T-cell (primary cell): ENCODE data around the gene HBD. TPM values are rescaled to one million over a fixed set of nuclear protein-coding genes. Genes with fewer than 3 reads are reported as not detected.

Experiments
- ATAC-seq, 4 experiments: fragments of 200-7000 bp in 3 of 4; fragments of 150-1000 bp in 1 of 4; cut with Tn5 transposase; replicated peaks in 1 of 4; 1 replicate in 3 of 4; 2 replicates in 1 of 4; pipeline ENCODE4 v1.10.0; 2021; ENCODE audit warnings: moderate library complexity in 3 of 4, mild to moderate bottlenecking in 2 of 4, moderate number of reproducible peaks in 1 of 4
- CTCF ChIA-PET, 2 donors: fragments of 300-600 bp; sonication (Branson Sonifier 250); formaldehyde crosslinking; loops; one replicate each; lab custom pipeline; 2022; ENCODE audit warnings: antibody characterized with exemption in 2 of 2; lab: Charles Lee
- POLR2A ChIA-PET, 2 donors: fragments of 300-600 bp; sonication (Branson Sonifier 250); formaldehyde crosslinking; loops; one replicate each; lab custom pipeline; 2022; ENCODE audit warnings: antibody characterized with exemption in 2 of 2; lab: Charles Lee
- DNase-seq, 35 experiments: peaks; one replicate each; pipeline versions ENCODE4 v3.0.0 to v3.0.0-alpha.2; 2013 to 2023
- H3K27ac ChIP-seq: one replicate; pipeline ENCODE4 v1.5.1; 2013; ENCODE audit warnings: low read length
- H3K27me3 ChIP-seq, 2 experiments: replicated peaks in 1 of 2; 1 replicate in 1 of 2; 2 replicates in 1 of 2; pipeline versions ENCODE4 v1.6.1 to v1.7.0; 2013; ENCODE audit warnings: low read length in 1 of 2, mixed read lengths in 1 of 2; ENCODE audit not compliant: control insufficient read depth in 2 of 2, insufficient read depth in 2 of 2; ENCODE audit errors: extremely low read depth in 1 of 2
- H3K36me3 ChIP-seq, 2 donors: 1 replicate in 1 of 2; 2 replicates in 1 of 2; pipeline versions ENCODE4 v1.6.1 to v1.7.0; 2013; ENCODE audit warnings: low read length in 1 of 2; ENCODE audit not compliant: control insufficient read depth in 2 of 2, insufficient read depth in 1 of 2; ENCODE audit errors: extremely low read depth in 1 of 2
- H3K4me1 ChIP-seq, 2 experiments: 1 replicate in 1 of 2; 2 replicates in 1 of 2; pipeline versions ENCODE4 v1.6.1 to v1.7.0; 2013; ENCODE audit warnings: low read length in 2 of 2, mixed read lengths in 1 of 2; ENCODE audit not compliant: insufficient read depth in 2 of 2, control insufficient read depth in 1 of 2; ENCODE audit errors: extremely low read depth in 1 of 2
- H3K4me3 ChIP-seq, 2 donors: 1 replicate in 1 of 2; 2 replicates in 1 of 2; pipeline versions ENCODE4 v1.5.1 to v1.7.0; 2013; ENCODE audit warnings: mild to moderate bottlenecking in 2 of 2, low read length in 1 of 2, moderate library complexity in 1 of 2; ENCODE audit not compliant: control insufficient read depth in 1 of 2; ENCODE audit errors: extremely low read depth in 1 of 2
- H3K9me3 ChIP-seq: 2 replicates; pipeline ENCODE4 v1.7.0; 2013
- H3K27ac Mint-ChIP-seq, 2 donors: one replicate each; pipeline ENCODE4 v1.8.0; 2020 to 2021; ENCODE audit warnings: mild to moderate bottlenecking in 2 of 2, mixed read lengths in 2 of 2
- H3K27me3 Mint-ChIP-seq, 2 donors: one replicate each; pipeline ENCODE4 v1.8.0; 2021 to 2022; ENCODE audit warnings: mixed read lengths in 2 of 2
- H3K36me3 Mint-ChIP-seq: one replicate; pipeline ENCODE4 v1.8.0; 2021; ENCODE audit warnings: mixed read lengths
- H3K4me1 Mint-ChIP-seq, 3 donors: one replicate each; pipeline ENCODE4 v1.8.0; 2020 to 2022; ENCODE audit warnings: mixed read lengths in 3 of 3, mild to moderate bottlenecking in 1 of 3
- H3K4me3 Mint-ChIP-seq, 3 donors: one replicate each; pipeline ENCODE4 v1.8.0; 2020 to 2022; ENCODE audit warnings: mild to moderate bottlenecking in 3 of 3, mixed read lengths in 3 of 3, moderate library complexity in 3 of 3
- H3K9me3 Mint-ChIP-seq, 3 donors: one replicate each; pipeline ENCODE4 v1.8.0; 2020 to 2022; ENCODE audit warnings: mixed read lengths in 3 of 3
- WGBS: methylation state at CpG from one replicate; pipeline ENCODE4 v1.1.5; 2013; ENCODE audit warnings: missing lambda C conversion rate; ENCODE audit not compliant: insufficient coverage; 5-methylcytosine and 5-hydroxymethylcytosine counted together
- total RNA-seq, 35 experiments: library from RNA in 6 of 35; stranded (reverse) in 6 of 35; fragments of 120-200 nt in 1 of 35; gene quantifications; one replicate each; pipeline versions ENCODE4 v1.2.1 to v1.2.4 and lab custom pipeline; 2013 to 2026

HBD gene
- total RNA-seq, 5 donors from 2014 or later (not counting 1 experiment from before 2014, with no cell fraction given): 0.72 to 1.9 TPM; not detected in 3

DNA sequence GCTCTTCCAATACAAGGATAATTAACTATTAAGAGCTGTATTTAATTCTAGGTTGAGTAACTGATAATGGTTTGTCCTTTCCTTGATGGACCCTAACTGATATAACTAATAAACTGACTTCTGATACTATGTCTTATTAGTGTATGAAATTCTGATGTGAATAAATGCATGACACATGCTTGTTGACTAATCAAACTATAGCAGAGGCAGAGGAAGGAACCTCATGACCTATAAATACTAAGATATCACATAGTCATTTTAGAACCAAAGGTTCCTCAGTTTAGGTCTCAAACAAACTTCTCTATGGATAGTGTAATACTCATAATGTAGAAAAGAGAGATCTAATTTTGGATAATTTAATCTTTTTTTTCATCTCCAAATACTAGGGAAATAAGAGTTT lies 4.8 kb upstream of the HBD start:
- Mint-ChIP-seq H3K27ac (no peak overlapping the region), H3K4me3 (no peak overlapping the region), H3K4me1 (peaks cover 0 to 5% (median 2%) of the 10 kb centered on the region in 3 donors), H3K9me3 (no peaks in the 10 kb centered on the region), H3K36me3 (no peaks in the 10 kb centered on the region), H3K27me3 (peaks cover 2 to 11% of the 10 kb centered on the region in 2 donors)
- ATAC-seq (no peak), DNase-seq (no peak)
- Histone ChIP-seq H3K4me1 (peaks cover 0 to 3% of the 10 kb centered on the region in 2 experiments), H3K9me3 (no peaks in the 10 kb centered on the region), H3K4me3 (no peak overlapping the region), H3K36me3 (no peaks in the 10 kb centered on the region), H3K27ac (no peak overlapping the region), H3K27me3 (no peaks in the 10 kb centered on the region)
- ChIA-PET CTCF (no interaction called here), POLR2A (no interaction called here)

DNA sequence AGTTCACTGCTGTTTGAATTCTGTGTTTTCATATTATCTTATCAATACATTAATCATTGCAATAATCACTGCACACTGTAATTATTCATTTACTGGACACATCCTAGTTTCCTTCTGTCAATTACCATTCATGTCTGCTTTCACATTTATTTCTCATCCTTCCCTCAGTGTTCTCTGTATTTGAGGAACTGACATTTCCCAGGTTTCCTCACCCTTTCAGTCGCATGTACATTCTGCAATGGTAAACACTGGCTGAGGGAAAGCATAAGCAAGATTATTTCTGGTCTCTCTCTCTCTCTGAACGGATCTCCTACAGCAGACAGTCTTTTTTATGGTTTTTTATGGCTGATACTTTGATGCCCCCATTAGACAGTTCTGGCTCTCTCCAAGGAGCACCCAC lies 4.2 kb upstream of the HBD start:
- H3K4me3 ChIP-seq: no peak overlapping the region
- H3K27me3 Mint-ChIP-seq: peaks cover 2 to 11% of the 10 kb centered on the region in 2 donors
- H3K36me3 ChIP-seq: no peaks in the 10 kb centered on the region
- no peaks in the 10 kb centered on the region for H3K27me3 ChIP-seq
- ATAC-seq: no peak
- H3K36me3 Mint-ChIP-seq: no peaks in the 10 kb centered on the region
- no peak overlapping the region for H3K4me3 Mint-ChIP-seq
- CTCF ChIA-PET: no interaction called here
- no CpG with 5 or more reads among the region's 2 CpGs for WGBS
- no peak overlapping the region for H3K27ac Mint-ChIP-seq
- H3K4me1 Mint-ChIP-seq: peaks cover 0 to 5% (median 2%) of the 10 kb centered on the region in 3 donors
- no peak overlapping the region for H3K27ac ChIP-seq
- peaks cover 0 to 3% of the 10 kb centered on the region in 2 experiments for H3K4me1 ChIP-seq
- DNase-seq: no peak
- POLR2A ChIA-PET: no interaction called here
- no peaks in the 10 kb centered on the region for H3K9me3 ChIP-seq
- no peaks in the 10 kb centered on the region for H3K9me3 Mint-ChIP-seq

DNA sequence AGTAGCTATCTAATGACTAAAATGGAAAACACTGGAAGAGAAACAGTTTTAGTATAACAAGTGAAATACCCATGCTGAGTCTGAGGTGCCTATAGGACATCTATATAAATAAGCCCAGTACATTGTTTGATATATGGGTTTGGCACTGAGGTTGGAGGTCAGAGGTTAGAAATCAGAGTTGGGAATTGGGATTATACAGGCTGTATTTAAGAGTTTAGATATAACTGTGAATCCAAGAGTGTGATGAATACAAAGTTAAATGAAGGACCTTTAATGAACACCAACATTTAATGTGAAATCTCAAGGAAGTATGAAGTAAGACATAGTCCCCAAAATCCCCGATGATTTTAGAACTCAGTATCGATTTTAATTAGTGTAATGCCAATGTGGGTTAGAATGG lies 3.1 kb upstream of the HBD start:
- H3K9me3 Mint-ChIP-seq: no peaks in the 10 kb centered on the region
- H3K4me3 Mint-ChIP-seq: no peak overlapping the region
- Histone ChIP-seq H3K27me3 (no peaks in the 10 kb centered on the region), H3K4me1 (peaks cover 0 to 3% of the 10 kb centered on the region in 2 experiments), H3K4me3 (no peak overlapping the region), H3K27ac (no peak overlapping the region), H3K9me3 (no peaks in the 10 kb centered on the region), H3K36me3 (no peaks in the 10 kb centered on the region)
- no peak for DNase-seq
- no peak for ATAC-seq
- H3K27me3 Mint-ChIP-seq: peaks cover 2 to 11% of the 10 kb centered on the region in 2 donors
- CTCF ChIA-PET: no interaction called here
- no peak overlapping the region for H3K27ac Mint-ChIP-seq
- H3K36me3 Mint-ChIP-seq: no peaks in the 10 kb centered on the region
- 100% methylated on average over 1 of the region's 2 CpGs for WGBS
- peaks cover 0 to 5% (median 2%) of the 10 kb centered on the region in 3 donors for H3K4me1 Mint-ChIP-seq
- POLR2A ChIA-PET: no interaction called here

- no peaks in the 10 kb centered on the region for H3K9me3 ChIP-seq
- peaks cover 0 to 3% of the 10 kb centered on the region in 2 experiments for H3K4me1 ChIP-seq
- H3K36me3 ChIP-seq: no peaks in the 10 kb centered on the region
- Mint-ChIP-seq H3K9me3 (no peaks in the 10 kb centered on the region), H3K27me3 (peaks cover 2 to 11% of the 10 kb centered on the region in 2 donors), H3K27ac (no peak overlapping the region), H3K4me3 (no peak overlapping the region), H3K36me3 (no peaks in the 10 kb centered on the region), H3K4me1 (peaks cover 0 to 5% (median 2%) of the 10 kb centered on the region in 3 donors)
- WGBS: no CpG with 5 or more reads among the region's 5 CpGs
- H3K27ac ChIP-seq: no peak overlapping the region
- no peak for ATAC-seq
- H3K27me3 ChIP-seq: no peaks in the 10 kb centered on the region
- POLR2A ChIA-PET: no interaction called here
- CTCF ChIA-PET: no interaction called here
- DNase-seq: no peak
- H3K4me3 ChIP-seq: no peak overlapping the region
Measured at GRCh38 chr11:5235364-5236095, 1.2 kb upstream of the HBD start.

DNA sequence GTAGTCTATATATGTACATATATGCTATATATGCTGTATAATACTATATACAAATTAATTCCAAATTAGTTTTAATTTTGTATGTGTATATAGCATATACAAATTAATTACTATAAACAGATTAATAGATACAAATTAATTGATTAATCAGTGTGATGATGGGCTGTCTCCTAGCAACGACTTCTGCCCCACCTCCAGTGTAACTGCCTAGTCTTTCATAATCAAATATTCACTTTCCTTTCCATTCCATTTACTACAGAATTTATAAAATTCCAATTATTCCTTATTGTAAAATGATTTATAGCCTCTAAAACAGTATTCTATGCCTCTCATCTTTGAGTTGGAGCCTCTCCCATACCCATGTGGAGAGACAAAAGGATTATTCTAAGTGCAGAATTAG lies 976 bp downstream of the HBD start:
- no CpG with 5 or more reads among the region's 1 CpG for WGBS
- Histone ChIP-seq H3K4me1 (peaks cover 0 to 3% of the 10 kb centered on the region in 2 experiments), H3K27ac (no peak overlapping the region), H3K4me3 (no peak overlapping the region), H3K27me3 (no peaks in the 10 kb centered on the region), H3K9me3 (no peaks in the 10 kb centered on the region), H3K36me3 (no peaks in the 10 kb centered on the region)
- Mint-ChIP-seq H3K27ac (no peak overlapping the region), H3K27me3 (peaks cover 0 to 6% of the 10 kb centered on the region in 2 donors), H3K4me1 (peaks cover 0 to 5% (median 2%) of the 10 kb centered on the region in 3 donors), H3K36me3 (no peaks in the 10 kb centered on the region), H3K9me3 (no peaks in the 10 kb centered on the region), H3K4me3 (no peak overlapping the region)
- CTCF ChIA-PET: no interaction called here
- DNase-seq (no peak), ATAC-seq (no peak)
- POLR2A ChIA-PET: no interaction called here

DNA sequence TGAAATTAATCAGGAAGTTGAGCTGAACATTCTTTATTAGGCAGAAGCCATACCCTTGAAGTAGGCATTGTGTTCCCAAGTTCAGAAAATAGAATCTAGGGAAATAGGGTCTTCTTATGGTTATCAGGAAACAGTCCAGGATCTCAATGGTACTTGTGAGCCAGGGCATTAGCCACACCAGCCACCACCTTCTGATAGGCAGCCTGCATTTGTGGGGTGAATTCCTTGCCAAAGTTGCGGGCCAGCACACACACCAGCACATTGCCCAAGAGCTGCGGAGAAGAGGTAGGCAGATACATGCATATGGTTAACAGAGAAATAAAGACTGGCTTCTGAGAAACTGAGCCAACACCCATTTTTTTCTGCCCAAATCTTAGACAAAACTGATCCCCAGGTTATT lies 1.5 kb downstream of the HBD start:
- no peak for ATAC-seq
- no CpG with 5 or more reads among the region's 2 CpGs for WGBS
- no peaks in the 10 kb centered on the region for H3K9me3 Mint-ChIP-seq
- H3K27me3 Mint-ChIP-seq: peaks cover 2 to 6% of the 10 kb centered on the region in 2 donors
- H3K9me3 ChIP-seq: no peaks in the 10 kb centered on the region
- ChIA-PET CTCF (no interaction called here), POLR2A (no interaction called here)
- peaks cover 0 to 3% of the 10 kb centered on the region in 2 experiments for H3K4me1 ChIP-seq
- no peak overlapping the region for H3K27ac Mint-ChIP-seq
- no peaks in the 10 kb centered on the region for H3K36me3 ChIP-seq
- H3K27me3 ChIP-seq: no peaks in the 10 kb centered on the region
- no peak overlapping the region for H3K27ac ChIP-seq
- H3K4me3 ChIP-seq: no peak overlapping the region
- no peaks in the 10 kb centered on the region for H3K36me3 Mint-ChIP-seq
- no peak for DNase-seq
- H3K4me1 Mint-ChIP-seq: peaks cover 0 to 5% (median 2%) of the 10 kb centered on the region in 3 donors
- no peak overlapping the region for H3K4me3 Mint-ChIP-seq
